AG04450 (cell line): ENCODE results near the gene POU2AF1. TPM values are rescaled to one million over a fixed set of nuclear protein-coding genes. Genes with fewer than 3 reads are reported as not detected.

Experiments used
- CTCF ChIA-PET: fragments of 300-600, 350-600 bp; formaldehyde crosslinking; extraction: SDS; loops from one replicate; lab custom pipeline; 2022; ENCODE audit warnings: antibody characterized with exemption, inconsistent platforms; lab: Charles Lee
- POLR2A ChIA-PET: fragments of 350-600 bp; formaldehyde crosslinking; extraction: SDS; loops from one replicate; lab custom pipeline; 2021; ENCODE audit warnings: antibody characterized with exemption, inconsistent platforms; lab: Yijun Ruan, JAX
- DNase-seq: peaks from one replicate; pipeline ENCODE4 v3.0.0-alpha.2; 2011; ENCODE audit warnings: low read depth, low spot score
- H3K27ac ChIP-seq: one replicate; pipeline ENCODE4 v1.5.1; 2012; ENCODE audit warnings: low read depth, low read length, control low read depth
- H3K27me3 ChIP-seq: one replicate; pipeline ENCODE4 v1.6.0; 2012; ENCODE audit warnings: low read length; ENCODE audit not compliant: control insufficient read depth, insufficient read depth
- H3K4me3 ChIP-seq: 2 replicates; pipeline ENCODE4 v1.5.1; 2011; ENCODE audit warnings: mild to moderate bottlenecking, low read depth, low read length, control low read depth
- H3K9me3 ChIP-seq: 2 replicates; pipeline ENCODE4 v1.5.1; 2012; ENCODE audit warnings: low read length; ENCODE audit not compliant: control insufficient read depth, insufficient read depth
- polyA minus RNA-seq: library from RNA; depleted of rRNA, polyadenylated mRNA; stranded (reverse); fragments of >200 nt; gene quantifications from 2 replicates; pipeline ENCODE4 v1.2.3, GENCODE V29; 2011; rRNA and poly(A)+ RNA removed
- polyA plus RNA-seq: library from polyadenylated mRNA; depleted of rRNA; stranded (reverse); fragments of >200 nt; gene quantifications from 2 replicates; pipeline ENCODE4 v1.2.3, GENCODE V29; 2011; rRNA removed
- TF ChIP-seq, protein P1 (sequence below): IDR thresholded peaks from 2 replicates; pipeline ENCODE4 v1.5.1; 2011; ENCODE audit warnings: low read depth, low read length, control low read depth, inconsistent platforms

POU2AF1 gene, protein sequence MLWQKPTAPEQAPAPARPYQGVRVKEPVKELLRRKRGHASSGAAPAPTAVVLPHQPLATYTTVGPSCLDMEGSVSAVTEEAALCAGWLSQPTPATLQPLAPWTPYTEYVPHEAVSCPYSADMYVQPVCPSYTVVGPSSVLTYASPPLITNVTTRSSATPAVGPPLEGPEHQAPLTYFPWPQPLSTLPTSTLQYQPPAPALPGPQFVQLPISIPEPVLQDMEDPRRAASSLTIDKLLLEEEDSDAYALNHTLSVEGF
- not detected in 2 replicates for polyA plus RNA-seq
- polyA minus RNA-seq: not detected in 2 replicates

- Histone ChIP-seq H3K27me3 (peaks cover 7% of the 10 kb centered on the region), H3K4me3 (no peak within 1 kb of the TSS), H3K27ac (peak within 1 kb of the TSS; percentile 21), H3K9me3 (peaks cover 4% of the 10 kb centered on the region; the same call in 1 of the 2 replicates)
- no peak for DNase-seq
- ChIA-PET POLR2A (no interaction called here), CTCF (no interaction called here)
- TF ChIP-seq, protein P1, sequence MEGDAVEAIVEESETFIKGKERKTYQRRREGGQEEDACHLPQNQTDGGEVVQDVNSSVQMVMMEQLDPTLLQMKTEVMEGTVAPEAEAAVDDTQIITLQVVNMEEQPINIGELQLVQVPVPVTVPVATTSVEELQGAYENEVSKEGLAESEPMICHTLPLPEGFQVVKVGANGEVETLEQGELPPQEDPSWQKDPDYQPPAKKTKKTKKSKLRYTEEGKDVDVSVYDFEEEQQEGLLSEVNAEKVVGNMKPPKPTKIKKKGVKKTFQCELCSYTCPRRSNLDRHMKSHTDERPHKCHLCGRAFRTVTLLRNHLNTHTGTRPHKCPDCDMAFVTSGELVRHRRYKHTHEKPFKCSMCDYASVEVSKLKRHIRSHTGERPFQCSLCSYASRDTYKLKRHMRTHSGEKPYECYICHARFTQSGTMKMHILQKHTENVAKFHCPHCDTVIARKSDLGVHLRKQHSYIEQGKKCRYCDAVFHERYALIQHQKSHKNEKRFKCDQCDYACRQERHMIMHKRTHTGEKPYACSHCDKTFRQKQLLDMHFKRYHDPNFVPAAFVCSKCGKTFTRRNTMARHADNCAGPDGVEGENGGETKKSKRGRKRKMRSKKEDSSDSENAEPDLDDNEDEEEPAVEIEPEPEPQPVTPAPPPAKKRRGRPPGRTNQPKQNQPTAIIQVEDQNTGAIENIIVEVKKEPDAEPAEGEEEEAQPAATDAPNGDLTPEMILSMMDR: no peak
These were observed at the start of gene POU2AF1 for GRCh38 chr11:111378861-111379601. Gene POU2AF1, minus strand, starts transcription at chr11:111379275. Its CDS starts 98 bp downstream, at chr11:111379177.

DNA sequence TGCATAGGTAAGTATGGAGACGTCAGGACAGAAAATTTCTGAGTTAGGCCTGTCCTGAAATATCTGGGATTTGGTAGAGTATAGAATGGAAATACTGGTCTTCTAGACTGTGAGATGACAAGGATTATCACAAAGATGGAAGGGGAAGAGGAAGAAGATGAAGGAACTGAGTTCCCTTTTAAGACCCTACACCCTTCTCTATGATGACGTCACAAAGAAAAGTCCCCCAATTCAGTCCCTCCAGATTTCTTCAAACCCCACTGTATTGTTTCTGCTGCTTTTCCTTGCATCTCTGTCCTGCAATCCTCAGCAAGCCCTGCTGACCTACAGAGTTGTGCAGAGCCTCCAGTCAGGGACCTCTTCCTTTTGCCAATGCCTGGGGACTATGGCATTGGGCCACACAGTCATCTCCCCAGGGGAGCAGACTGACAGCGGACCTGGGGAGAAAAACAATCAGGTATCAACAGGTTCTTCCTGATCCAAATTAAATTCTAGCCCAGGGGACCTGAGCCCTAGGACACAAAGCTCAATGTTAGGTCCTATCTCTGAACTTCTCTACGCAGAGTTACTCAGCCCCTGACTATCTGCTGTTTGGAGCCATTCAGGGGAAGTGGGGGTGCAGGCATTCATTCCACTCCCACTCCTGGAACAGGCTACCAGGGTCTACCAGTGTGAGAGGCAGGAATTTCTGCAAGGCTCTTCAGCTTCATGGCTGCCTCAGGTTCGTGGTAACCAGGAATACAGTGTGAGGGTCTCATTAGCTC lies 49.2 kb upstream of the POU2AF1 start:
- no peak overlapping the region for H3K27ac ChIP-seq
- H3K4me3 ChIP-seq: no peak overlapping the region
- ChIA-PET POLR2A (no interaction called here), CTCF (interaction anchor here (0.6 to 4.5 kb wide), 10 partner anchors 9 to 145 kb away, joined by 3 to 36 read pairs (median 3); no protein-coding TSS in a partner anchor)
- TF ChIP-seq, protein P1: no peak
- peaks cover 5% of the 10 kb centered on the region for H3K27me3 ChIP-seq
- no peaks in the 10 kb centered on the region for H3K9me3 ChIP-seq
- DNase-seq: no peak

- TF ChIP-seq, protein P1: no peak
- no peak for DNase-seq
- peaks cover 7% of the 10 kb centered on the region for H3K27me3 ChIP-seq
- no peak overlapping the region for H3K4me3 ChIP-seq
- no peak overlapping the region for H3K27ac ChIP-seq
- no peaks in the 10 kb centered on the region for H3K9me3 ChIP-seq
- ChIA-PET CTCF (interaction anchor here (0.5 to 4.5 kb wide), 6 partner anchors 9 to 145 kb away, joined by 3 to 36 read pairs (median 4); no protein-coding TSS in a partner anchor), POLR2A (no interaction called here)
These were observed 48.4 kb upstream of the POU2AF1 start for GRCh38 chr11:111427471-111427912.

- no peak for DNase-seq
- H3K27me3 ChIP-seq: peaks cover 13% of the 10 kb centered on the region
- TF ChIP-seq, protein P1: no peak
- ChIA-PET POLR2A (no interaction called here), CTCF (interaction anchor here (1.0 to 4.5 kb wide), 3 partner anchors 8 to 144 kb away, joined by 5 to 36 read pairs (median 6); no protein-coding TSS in a partner anchor)
- H3K4me3 ChIP-seq: no peak overlapping the region
- no peak overlapping the region for H3K27ac ChIP-seq
- H3K9me3 ChIP-seq: no peaks in the 10 kb centered on the region
These were observed 47.5 kb upstream of the POU2AF1 start for GRCh38 chr11:111426617-111427016.
